H1 (cell line): ENCODE data around the gene H6PD. TPM values are rescaled to one million over a fixed set of nuclear protein-coding genes. Genes with fewer than 3 reads are reported as not detected.

Source experiments
- CEBPB ChIP-seq: IDR thresholded peaks from 2 replicates; pipeline ENCODE4 v1.6.1; 2012; ENCODE audit warnings: low read depth, low read length
- FOSL1 ChIP-seq: IDR thresholded peaks from 2 replicates; pipeline ENCODE4 v1.6.1; 2011; ENCODE audit warnings: mild to moderate bottlenecking, low read depth, low read length, moderate library complexity; ENCODE audit not compliant: insufficient read depth
- polyA plus RNA-seq, 7 experiments: library from polyadenylated mRNA; depleted of rRNA in 3 of 7; stranded (reverse) in 5 of 7; unstranded in 2 of 7; fragments of >200 nt in 5 of 7; fragments of 200-250 nt in 2 of 7; gene quantifications; 1 replicate in 5 of 7; 2 replicates in 1 of 7; 4 replicates in 1 of 7; pipeline versions ENCODE4 v1.2.1 to v1.2.3, GENCODE V29; 2011 to 2013; ENCODE audit warnings: missing spikeins in 2 of 7, mixed read lengths in 2 of 7
- total RNA-seq: library from RNA; stranded (reverse); fragmentation: NEBNext Ultra II Directional; extraction: Animal tissue kit (Norgen Biotek cat#: 25700); gene quantifications from 2 replicates; pipeline ENCODE4 v1.2.1, GENCODE V29; 2021

The H6PD gene
- total and polyA plus RNA-seq, 2 of the 8 experiments (the other 6 are each of a cell fraction or from before 2014, with no cell fraction given), result 3.6 to 3.8 TPM

DNA sequence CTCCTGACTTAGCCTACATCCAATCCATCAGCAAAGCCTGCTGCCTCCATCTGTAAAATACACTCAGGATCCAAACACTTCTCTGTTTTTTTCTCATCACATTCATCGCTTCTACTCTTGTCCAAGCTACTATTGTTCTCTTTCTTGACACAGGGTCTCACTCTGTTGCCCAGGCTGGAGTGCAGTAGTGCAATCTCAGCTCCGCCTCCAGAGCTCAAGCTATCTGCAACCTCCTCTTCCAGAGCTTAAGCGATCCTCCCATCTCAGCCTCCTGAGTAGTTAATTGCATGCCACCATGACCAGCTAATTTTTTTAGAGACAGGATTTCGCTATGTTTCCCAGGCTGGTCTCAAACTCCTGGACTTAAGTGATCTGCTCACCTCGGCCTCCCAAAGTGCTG is 44.3 kb upstream of the H6PD start (continued):
- TF ChIP-seq CEBPB (no peak), FOSL1 (no peak)
